ENCODE results near the gene ITIH1.

DNA sequence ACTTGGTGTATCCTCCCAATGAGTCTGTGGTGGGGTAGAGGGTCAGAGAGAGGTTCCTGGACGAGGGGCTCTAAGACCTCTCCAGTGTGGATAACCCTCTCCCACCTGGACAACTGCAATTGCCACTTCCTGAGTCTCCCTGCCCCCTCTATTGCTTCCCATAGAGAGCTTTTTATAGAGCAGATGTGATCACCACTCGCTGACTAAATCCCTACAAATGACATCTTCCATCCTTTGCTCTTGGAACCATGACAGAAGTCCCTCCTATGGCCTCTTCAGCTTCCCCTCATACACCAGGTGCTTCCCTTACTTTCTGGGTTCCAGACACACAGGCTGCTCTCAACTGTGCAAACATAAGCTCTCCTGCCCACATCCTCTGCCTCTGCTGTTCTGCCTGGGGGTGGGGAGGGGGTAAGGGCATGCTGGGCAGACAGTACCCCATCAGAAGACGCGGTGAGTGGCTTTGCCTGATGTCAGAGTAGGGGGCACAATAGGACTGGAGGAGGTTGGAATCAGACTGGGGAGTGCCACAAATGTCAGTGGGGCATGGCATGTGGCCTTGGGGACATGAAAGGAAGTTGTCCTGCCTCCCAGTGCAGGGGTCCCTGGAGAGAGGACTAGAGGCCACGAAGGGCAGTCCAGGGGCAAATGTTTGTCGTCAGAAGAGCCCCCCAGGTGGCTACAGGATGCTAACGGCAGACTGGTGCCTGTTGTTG, 32.4 kb downstream of the ITIH1 start:
- TF ChIP-seq, protein P1, sequence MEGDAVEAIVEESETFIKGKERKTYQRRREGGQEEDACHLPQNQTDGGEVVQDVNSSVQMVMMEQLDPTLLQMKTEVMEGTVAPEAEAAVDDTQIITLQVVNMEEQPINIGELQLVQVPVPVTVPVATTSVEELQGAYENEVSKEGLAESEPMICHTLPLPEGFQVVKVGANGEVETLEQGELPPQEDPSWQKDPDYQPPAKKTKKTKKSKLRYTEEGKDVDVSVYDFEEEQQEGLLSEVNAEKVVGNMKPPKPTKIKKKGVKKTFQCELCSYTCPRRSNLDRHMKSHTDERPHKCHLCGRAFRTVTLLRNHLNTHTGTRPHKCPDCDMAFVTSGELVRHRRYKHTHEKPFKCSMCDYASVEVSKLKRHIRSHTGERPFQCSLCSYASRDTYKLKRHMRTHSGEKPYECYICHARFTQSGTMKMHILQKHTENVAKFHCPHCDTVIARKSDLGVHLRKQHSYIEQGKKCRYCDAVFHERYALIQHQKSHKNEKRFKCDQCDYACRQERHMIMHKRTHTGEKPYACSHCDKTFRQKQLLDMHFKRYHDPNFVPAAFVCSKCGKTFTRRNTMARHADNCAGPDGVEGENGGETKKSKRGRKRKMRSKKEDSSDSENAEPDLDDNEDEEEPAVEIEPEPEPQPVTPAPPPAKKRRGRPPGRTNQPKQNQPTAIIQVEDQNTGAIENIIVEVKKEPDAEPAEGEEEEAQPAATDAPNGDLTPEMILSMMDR (IDR thresholded peaks at IDR 0.05): no peak
- TF ChIP-seq POLR2A (IDR thresholded peaks at IDR 0.05): no peak

Measured in body of pancreas (tissue), 4 donors.